ENCODE measurements around the gene IGFALS.

The IGFALS gene

DNA sequence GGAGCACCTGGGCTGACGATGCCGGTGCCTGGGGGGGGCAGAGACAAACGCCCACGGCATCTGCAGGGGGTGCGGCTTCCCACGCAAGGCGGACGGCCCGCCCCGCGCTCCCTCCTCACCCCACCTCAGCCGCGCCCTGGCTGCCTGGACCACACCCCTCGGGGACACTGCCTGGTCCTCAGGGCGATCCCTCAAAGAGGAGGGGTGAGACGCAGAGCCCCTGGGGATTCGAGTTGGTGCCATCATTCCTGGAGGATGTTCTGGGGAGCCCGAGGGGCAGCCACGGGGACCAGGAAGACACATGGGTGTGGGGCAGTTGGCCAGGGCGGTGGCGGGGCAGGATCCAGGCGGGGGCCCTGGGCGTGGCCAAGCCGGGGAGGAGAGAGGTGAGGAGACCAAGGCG is 3.9 kb downstream of the IGFALS start:
- TF ChIP-seq, protein P1, sequence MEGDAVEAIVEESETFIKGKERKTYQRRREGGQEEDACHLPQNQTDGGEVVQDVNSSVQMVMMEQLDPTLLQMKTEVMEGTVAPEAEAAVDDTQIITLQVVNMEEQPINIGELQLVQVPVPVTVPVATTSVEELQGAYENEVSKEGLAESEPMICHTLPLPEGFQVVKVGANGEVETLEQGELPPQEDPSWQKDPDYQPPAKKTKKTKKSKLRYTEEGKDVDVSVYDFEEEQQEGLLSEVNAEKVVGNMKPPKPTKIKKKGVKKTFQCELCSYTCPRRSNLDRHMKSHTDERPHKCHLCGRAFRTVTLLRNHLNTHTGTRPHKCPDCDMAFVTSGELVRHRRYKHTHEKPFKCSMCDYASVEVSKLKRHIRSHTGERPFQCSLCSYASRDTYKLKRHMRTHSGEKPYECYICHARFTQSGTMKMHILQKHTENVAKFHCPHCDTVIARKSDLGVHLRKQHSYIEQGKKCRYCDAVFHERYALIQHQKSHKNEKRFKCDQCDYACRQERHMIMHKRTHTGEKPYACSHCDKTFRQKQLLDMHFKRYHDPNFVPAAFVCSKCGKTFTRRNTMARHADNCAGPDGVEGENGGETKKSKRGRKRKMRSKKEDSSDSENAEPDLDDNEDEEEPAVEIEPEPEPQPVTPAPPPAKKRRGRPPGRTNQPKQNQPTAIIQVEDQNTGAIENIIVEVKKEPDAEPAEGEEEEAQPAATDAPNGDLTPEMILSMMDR (IDR thresholded peaks at IDR 0.05; ENCODE audit: low read depth, low read length, missing control alignments), result no peak
- H3K4me3 ChIP-seq (ENCODE audit: low read depth, low read length), result no peak overlapping the region
- in situ Hi-C loops (cut with HindIII; ENCODE audit: low sequenced_read_pairs), result no loop called here
- no peak for DNase-seq (ENCODE audit: low read depth)

DNA sequence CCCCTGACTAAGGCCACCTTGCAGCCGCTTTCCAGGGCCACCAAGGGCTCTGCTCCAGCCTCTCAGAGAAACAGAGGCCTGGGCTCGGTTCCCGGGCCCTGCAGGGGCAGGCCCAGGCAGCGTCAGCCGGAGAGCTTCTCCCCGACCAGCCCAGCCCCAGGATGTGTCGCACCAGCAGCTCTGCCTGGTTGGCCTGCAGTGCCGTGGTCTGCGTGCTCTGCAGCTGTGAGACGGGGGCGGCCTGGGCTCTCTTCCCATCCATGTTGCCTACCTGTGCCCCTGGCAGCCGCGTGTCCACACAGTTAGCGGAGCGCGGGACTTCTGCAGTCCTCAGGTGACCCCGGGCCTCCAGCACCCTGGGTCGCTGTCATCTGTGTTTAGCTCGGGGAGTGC is 4.8 kb downstream of the IGFALS start:
- no peak overlapping the region for H3K4me3 ChIP-seq (ENCODE audit: low read depth, low read length)
- no peak for DNase-seq (ENCODE audit: low read depth)

DNA sequence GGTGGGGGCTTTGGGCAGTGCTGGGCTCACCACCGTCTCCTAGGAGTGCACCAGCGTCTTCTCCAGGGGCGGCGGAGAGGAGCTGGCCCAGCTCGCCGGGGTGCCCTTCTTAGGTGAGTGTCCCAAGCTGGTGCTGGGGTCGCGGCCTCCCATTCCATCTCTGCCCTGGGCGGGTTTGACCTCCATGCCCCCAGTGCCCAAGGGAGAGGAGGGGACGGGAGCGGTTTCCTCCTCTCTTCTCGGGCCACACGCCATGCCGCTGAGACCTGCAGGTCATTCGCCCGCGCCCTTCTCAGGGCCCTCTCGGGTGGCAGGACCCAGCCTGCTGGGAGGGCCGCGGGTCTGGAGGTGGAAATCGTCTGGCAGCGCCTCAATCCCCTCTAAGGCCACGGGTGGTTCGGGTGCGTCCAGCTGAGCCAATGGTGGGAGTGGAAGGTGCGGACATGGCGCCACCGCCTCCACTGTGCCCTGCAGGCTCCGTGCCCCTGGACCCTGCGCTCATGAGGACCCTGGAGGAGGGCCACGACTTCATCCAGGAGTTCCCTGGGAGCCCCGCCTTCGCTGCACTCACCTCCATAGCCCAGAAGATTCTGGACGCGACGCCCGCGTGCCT is 5.3 kb downstream of the IGFALS start:
- TF ChIP-seq, protein P1 (IDR thresholded peaks at IDR 0.05; ENCODE audit: low read depth, low read length, missing control alignments), result no peak
- H3K4me3 ChIP-seq (ENCODE audit: low read depth, low read length), result no peak overlapping the region
- in situ Hi-C loops (cut with HindIII; ENCODE audit: low sequenced_read_pairs), result no loop called here
- DNase-seq (ENCODE audit: low read depth), result no peak

More for the DNA sequence above, 4.8 kb downstream of the IGFALS start:
- TF ChIP-seq, protein P1 (IDR thresholded peaks at IDR 0.05; ENCODE audit: low read depth, low read length, missing control alignments), result no peak
- in situ Hi-C loops (cut with HindIII; ENCODE audit: low sequenced_read_pairs), result no loop called here

DNA sequence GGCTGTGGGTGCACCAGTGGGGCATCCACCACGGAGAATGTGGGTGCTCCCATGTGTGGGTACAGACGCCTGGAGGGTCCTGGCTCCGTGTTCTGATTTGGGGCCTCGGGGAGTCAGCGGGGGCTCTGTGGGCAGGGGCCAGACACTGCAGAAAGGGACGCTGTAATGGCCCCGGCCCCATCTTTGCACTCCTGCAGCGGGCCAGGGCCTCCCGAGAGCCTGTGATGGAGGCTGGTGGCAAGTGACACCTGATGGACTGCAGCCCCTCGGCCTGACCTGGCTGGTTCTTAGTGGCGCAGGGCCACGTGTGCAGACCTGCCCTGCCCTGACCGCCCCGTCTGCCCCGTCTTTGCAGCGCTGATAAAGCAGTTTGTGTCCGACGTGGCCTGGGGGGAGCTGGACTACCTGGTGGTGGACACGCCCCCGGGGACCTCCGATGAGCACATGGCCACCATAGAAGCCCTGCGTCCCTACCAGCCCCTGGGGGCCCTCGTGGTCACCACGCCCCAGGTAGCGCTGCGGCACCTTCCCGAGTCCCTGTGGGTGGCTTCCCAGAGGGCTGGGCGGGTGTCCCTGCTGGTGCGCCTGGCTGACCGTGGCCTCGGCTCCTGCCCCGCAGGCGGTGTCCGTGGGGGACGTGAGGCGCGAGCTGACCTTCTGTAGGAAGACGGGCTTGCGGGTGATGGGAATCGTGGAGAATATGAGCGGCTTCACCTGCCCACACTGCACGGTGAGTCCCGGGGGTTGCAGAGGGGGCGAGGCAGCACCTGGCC is 6.0 kb downstream of the IGFALS start:
- no peak overlapping the region for H3K4me3 ChIP-seq (ENCODE audit: low read depth, low read length)
- in situ Hi-C loops (cut with HindIII; ENCODE audit: low sequenced_read_pairs), result no loop called here
- TF ChIP-seq, protein P1 (IDR thresholded peaks at IDR 0.05; ENCODE audit: low read depth, low read length, missing control alignments), result no peak
- no peak for DNase-seq (ENCODE audit: low read depth)

DNA sequence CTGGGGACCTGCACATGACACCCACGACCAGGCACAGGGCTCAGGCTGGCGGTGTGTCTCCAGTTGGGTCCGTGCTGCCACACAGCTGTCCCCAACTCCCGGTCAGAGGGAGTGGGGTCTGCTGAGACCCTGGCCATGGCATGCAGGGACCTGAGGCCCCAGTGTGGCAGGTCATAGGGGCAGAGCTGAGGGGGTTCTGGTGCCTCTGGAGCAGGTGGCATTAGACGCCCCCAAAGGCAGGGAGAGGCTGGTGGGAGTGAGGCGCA is 6.5 kb downstream of the IGFALS start:
- TF ChIP-seq, protein P1 (IDR thresholded peaks at IDR 0.05; ENCODE audit: low read depth, low read length, missing control alignments), result no peak
- in situ Hi-C loops (cut with HindIII; ENCODE audit: low sequenced_read_pairs), result no loop called here
- DNase-seq (ENCODE audit: low read depth), result no peak
- no peak overlapping the region for H3K4me3 ChIP-seq (ENCODE audit: low read depth, low read length)

DNA sequence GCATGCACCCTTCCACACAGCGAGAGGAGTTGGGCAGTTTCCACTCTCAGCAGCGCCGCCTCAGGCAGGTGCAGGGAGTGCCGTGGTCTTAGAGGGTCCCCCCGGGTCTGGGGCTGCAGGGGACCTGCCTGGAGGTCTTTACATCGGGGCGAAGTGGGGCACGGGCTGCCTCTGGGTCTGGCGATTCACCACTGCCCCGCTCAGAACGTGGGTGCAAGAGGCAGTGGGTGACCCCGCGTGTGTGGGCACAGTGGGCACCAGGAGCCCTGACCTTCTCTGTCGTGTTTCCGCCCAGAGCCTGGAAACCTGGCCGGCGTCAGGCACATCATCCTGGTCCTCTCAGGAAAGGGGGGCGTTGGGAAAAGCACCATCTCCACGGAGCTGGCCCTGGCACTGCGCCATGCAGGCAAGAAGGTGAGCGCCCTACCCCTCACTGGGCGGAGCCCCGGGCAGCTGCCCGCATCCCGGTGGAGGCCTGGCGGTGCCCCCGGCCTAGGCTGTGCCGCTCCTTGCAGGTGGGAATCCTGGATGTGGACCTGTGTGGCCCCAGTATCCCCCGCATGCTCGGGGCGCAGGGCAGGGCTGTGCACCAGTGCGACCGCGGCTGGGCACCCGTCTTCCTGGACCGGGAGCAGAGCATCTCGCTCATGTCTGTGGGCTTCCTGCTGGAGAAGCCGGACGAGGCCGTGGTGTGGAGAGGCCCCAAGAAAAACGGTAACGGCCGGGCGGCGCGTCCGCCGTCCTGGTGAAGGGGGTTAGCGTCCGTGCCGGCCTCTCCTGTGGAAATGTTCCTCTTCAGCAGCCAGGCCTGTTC is 7.1 kb downstream of the IGFALS start:
- TF ChIP-seq, protein P1 (IDR thresholded peaks at IDR 0.05; ENCODE audit: low read depth, low read length, missing control alignments), result peak; percentile 17
- H3K4me3 ChIP-seq (ENCODE audit: low read depth, low read length), result no peak overlapping the region
- in situ Hi-C loops (cut with HindIII; ENCODE audit: low sequenced_read_pairs), result no loop called here
- no peak for DNase-seq (ENCODE audit: low read depth)

Data from astrocyte of the cerebellum (primary cell).